Retinal pigment epithelial cell (primary cell): ENCODE results near the gene KIF24.

Experiments used
- DNase-seq: peaks from one replicate; pipeline ENCODE4 v3.0.0-alpha.2; 2010; ENCODE audit warnings: low read depth
- H3K4me3 ChIP-seq: 2 replicates; pipeline ENCODE4 v1.5.1; 2011; ENCODE audit warnings: mild to moderate bottlenecking, low read length, control low read depth, moderate library complexity
- TF ChIP-seq, protein P1 (sequence below): conservative IDR thresholded peaks from 2 replicates; pipeline ENCODE4 v1.5.1; 2011; ENCODE audit warnings: low read depth, low read length, control low read depth, inconsistent platforms

The KIF24 gene

DNA sequence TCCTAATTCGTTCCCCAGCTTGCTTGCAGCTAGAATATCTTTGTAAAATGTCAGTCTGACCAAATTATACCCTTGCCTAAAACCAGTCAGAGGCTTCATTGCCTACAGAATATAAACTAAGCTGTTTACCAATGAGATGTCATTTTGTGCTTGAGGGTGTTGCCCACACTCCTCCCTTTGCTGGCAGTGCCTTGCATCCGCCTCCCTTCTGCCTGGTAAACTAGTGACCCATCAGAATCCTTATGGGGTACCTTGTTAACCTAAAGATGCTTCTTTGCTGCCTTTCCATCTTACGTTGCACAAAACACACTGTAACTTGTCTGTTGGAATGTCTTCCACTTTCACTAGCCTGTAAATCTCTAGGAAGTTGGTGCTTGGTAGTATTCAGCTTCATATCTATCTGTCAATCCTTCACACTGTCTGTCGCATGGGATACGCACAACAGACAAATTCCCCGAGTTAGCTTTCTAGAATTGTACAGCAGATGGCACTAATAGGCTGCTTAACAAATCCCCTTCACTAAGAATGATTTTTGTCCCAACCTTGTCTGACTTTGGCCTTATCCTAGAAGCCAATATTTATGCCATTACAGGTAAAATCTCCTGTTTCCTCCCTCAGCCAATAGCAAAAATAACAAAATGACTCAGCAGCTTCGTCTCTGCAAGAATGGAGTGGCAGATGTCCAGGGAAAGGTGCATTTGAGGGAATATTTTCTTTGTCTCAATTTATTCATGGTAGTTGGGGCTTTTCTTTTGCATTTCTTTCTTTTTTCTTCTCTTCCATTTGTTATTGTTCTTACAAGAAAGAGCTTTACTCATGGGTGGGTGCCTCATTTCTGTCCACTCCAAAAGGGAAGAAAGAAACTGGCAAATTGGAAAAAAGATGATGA is 3.3 kb upstream of the KIF24 start:
- no peak for DNase-seq
- TF ChIP-seq, protein P1, sequence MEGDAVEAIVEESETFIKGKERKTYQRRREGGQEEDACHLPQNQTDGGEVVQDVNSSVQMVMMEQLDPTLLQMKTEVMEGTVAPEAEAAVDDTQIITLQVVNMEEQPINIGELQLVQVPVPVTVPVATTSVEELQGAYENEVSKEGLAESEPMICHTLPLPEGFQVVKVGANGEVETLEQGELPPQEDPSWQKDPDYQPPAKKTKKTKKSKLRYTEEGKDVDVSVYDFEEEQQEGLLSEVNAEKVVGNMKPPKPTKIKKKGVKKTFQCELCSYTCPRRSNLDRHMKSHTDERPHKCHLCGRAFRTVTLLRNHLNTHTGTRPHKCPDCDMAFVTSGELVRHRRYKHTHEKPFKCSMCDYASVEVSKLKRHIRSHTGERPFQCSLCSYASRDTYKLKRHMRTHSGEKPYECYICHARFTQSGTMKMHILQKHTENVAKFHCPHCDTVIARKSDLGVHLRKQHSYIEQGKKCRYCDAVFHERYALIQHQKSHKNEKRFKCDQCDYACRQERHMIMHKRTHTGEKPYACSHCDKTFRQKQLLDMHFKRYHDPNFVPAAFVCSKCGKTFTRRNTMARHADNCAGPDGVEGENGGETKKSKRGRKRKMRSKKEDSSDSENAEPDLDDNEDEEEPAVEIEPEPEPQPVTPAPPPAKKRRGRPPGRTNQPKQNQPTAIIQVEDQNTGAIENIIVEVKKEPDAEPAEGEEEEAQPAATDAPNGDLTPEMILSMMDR = peak; percentile 58
- no peak overlapping the region for H3K4me3 ChIP-seq

- DNase-seq = no peak
- TF ChIP-seq, protein P1 = no peak
- no peak overlapping the region for H3K4me3 ChIP-seq
These were observed 2.1 kb upstream of the KIF24 start for GRCh38 chr9:34331196-34331595.

GRCh38 chr9:34328500-34328986 is 525 bp downstream of the KIF24 start:
- no peak for DNase-seq
- peak overlapping the region; percentile 83 for H3K4me3 ChIP-seq
- TF ChIP-seq, protein P1 = no peak

GRCh38 chr9:34326690-34327089 is 2.4 kb downstream of the KIF24 start:
- H3K4me3 ChIP-seq = no peak overlapping the region
- DNase-seq = no peak
- TF ChIP-seq, protein P1 = no peak

DNA sequence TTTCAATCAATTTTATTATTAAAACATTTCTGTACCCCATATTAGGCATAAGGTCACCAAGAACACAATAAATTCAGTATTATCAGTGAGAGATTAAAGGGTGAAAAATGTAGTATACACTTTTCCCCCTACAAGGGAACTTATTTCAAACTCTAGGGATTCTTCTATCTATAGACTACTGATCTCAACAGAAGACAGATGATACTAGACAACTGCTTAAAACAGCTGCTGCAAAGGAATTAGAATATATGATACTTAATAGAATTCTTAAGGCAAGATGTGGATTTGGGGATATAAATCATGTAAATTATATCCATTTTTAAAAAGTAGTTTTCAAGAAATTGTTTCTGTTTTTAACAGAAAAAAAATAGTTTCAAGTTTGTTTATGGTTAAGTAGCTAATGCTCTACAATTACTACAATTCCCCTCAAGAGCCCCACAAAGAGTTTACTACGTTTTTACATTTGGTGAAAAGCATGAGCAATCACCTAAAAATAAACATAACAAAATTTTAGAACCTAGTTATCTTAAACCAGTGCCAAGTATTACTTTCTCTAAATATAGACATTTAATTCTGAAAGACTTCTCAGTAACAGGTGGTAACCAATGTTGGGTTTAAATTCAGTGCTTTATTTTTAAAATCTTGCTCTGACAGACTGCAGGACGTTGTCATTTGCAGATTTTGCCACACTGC is 6.0 kb downstream of the KIF24 start:
- no peak for DNase-seq
- TF ChIP-seq, protein P1 = no peak

GRCh38 chr9:34321451-34321850 is 7.6 kb downstream of the KIF24 start:
- no peak overlapping the region for H3K4me3 ChIP-seq
- DNase-seq = no peak
- TF ChIP-seq, protein P1 = no peak

More for the DNA sequence above, 6.0 kb downstream of the KIF24 start:
- H3K4me3 ChIP-seq = no peak overlapping the region
